GM12878 (cell line): Measurements from ENCODE around the gene SORCS2. TPM values are rescaled to one million over a fixed set of nuclear protein-coding genes. Genes with fewer than 3 reads are reported as not detected.

Experiments
- ATAC-seq: fragments of 200-7000 bp; cut with Tn5 transposase; 3 replicates; pipeline ENCODE4 v1.9.1; 2020; ENCODE audit warnings: mild to moderate bottlenecking, moderate library complexity
- BruUV-seq: library from RNA; stranded (reverse); fragments of 400-500 nt; replicated peaks from 2 replicates; lab custom pipeline; 2021; lab: Mats Ljungman, UMichigan
- CTCF ChIA-PET: fragments of 300-600 bp; sonication (Branson Sonifier 250); formaldehyde crosslinking; extraction: SDS; loops from one replicate; lab custom pipeline; 2021; ENCODE audit warnings: inconsistent platforms; lab: Yijun Ruan, JAX
- POLR2A ChIA-PET: fragments of 350-600 bp; formaldehyde crosslinking; extraction: SDS; loops from one replicate; lab custom pipeline; 2021; ENCODE audit warnings: inconsistent platforms; lab: Charles Lee
- RAD21 ChIA-PET: fragments of 300-600 bp; sonication (Branson Sonifier 250); formaldehyde crosslinking; loops from one replicate; lab custom pipeline; 2023; ENCODE audit warnings: antibody characterized with exemption; ENCODE audit not compliant: unreplicated experiment; lab: Charles Lee
- SMC1A ChIA-PET: fragments of 300-600 bp; sonication (Branson Sonifier 250); formaldehyde crosslinking; loops from one replicate; lab custom pipeline; 2023; ENCODE audit not compliant: unreplicated experiment, uncharacterized antibody; lab: Charles Lee
- DNase-seq: peaks from one replicate; pipeline ENCODE4 v3.0.0-alpha.2; 2011; ENCODE audit warnings: low read depth, low spot score
- FAIRE-seq: peaks from 3 replicates; lab custom pipeline; 2011; peaks lifted over from hg19 to GRCh38; lab: Jason Lieb, UNC
- H2AFZ ChIP-seq: 2 replicates; pipeline ENCODE4 v1.6.0; 2011; ENCODE audit warnings: low read depth, low read length, control low read depth; ENCODE audit not compliant: control insufficient read depth
- H3K27ac ChIP-seq: 2 replicates; pipeline ENCODE4 v1.5.1; 2011; ENCODE audit warnings: control low read depth; ENCODE audit not compliant: control insufficient read depth, insufficient read depth
- H3K27me3 ChIP-seq, 2 experiments: replicated peaks in 1 of 2; 2 replicates each; pipeline versions ENCODE4 v1.6.0 to v1.6.1; 2011; ENCODE audit warnings: low read length in 1 of 2; ENCODE audit not compliant: control insufficient read depth in 2 of 2, insufficient read depth in 2 of 2
- H3K36me3 ChIP-seq, 2 experiments: 2 replicates each; pipeline ENCODE4 v1.5.1; 2011; ENCODE audit warnings: low read length in 1 of 2; ENCODE audit not compliant: control insufficient read depth in 2 of 2, insufficient read depth in 2 of 2
- H3K4me1 ChIP-seq: 2 replicates; pipeline ENCODE4 v1.6.1; 2011; ENCODE audit warnings: mild to moderate bottlenecking, low read length, moderate library complexity, mixed read lengths; ENCODE audit not compliant: control insufficient read depth, insufficient read depth
- H3K4me2 ChIP-seq: 2 replicates; pipeline ENCODE4 v1.6.0; 2011; ENCODE audit warnings: control low read depth; ENCODE audit not compliant: control insufficient read depth, insufficient read depth
- H3K4me3 ChIP-seq: fragments of 200-600 bp; sonication (generic); 2 replicates; pipeline ENCODE4 v1.5.1; 2016
- H3K79me2 ChIP-seq: 2 replicates; pipeline ENCODE4 v1.6.0; 2011; ENCODE audit warnings: low read length; ENCODE audit not compliant: control insufficient read depth, insufficient read depth
- H3K9ac ChIP-seq: 2 replicates; pipeline ENCODE4 v1.8.0; 2011; ENCODE audit warnings: low read length, control low read depth, mixed read lengths; ENCODE audit not compliant: control insufficient read depth, insufficient read depth
- H3K9me3 ChIP-seq: replicated peaks from 3 replicates; pipeline ENCODE4 v1.5.1; 2011; ENCODE audit warnings: mild to moderate bottlenecking, low read length; ENCODE audit not compliant: control insufficient read depth, insufficient read depth
- H4K20me1 ChIP-seq: 2 replicates; pipeline ENCODE4 v1.6.0; 2011; ENCODE audit not compliant: control insufficient read depth, insufficient read depth
- BCL3 ChIP-seq: IDR thresholded peaks from 2 replicates; pipeline ENCODE4 v1.6.1; 2011; ENCODE audit warnings: borderline replicate concordance, low read depth, mild to moderate bottlenecking, moderate library complexity, low read length; ENCODE audit not compliant: insufficient read depth, poor library complexity, severe bottlenecking
- IRF4 ChIP-seq: IDR thresholded peaks from 2 replicates; pipeline ENCODE4 v1.6.1; 2011; ENCODE audit warnings: low read depth, low read length
- NKRF ChIP-seq: fragments of 450-650 bp; conservative IDR thresholded peaks from 2 replicates; pipeline ENCODE4 v1.6.1; 2017; ENCODE audit warnings: mild to moderate bottlenecking, moderate library complexity
- NRF1 ChIP-seq: conservative IDR thresholded peaks from 2 replicates; pipeline ENCODE4 v1.6.1; 2011; ENCODE audit warnings: mild to moderate bottlenecking, low read depth, low read length, improper control_type of control experiment
- RBBP5 ChIP-seq: fragments of 200-600 bp; sonication (generic); conservative IDR thresholded peaks from 2 replicates; pipeline ENCODE4 v1.6.1; 2016
- SKIL ChIP-seq: fragments of 450-650 bp; IDR thresholded peaks from 2 replicates; pipeline ENCODE4 v1.6.1; 2017; ENCODE audit warnings: mild to moderate bottlenecking, low read depth, inconsistent platforms; ENCODE audit not compliant: poor library complexity, severe bottlenecking
- SMAD5 ChIP-seq: IDR thresholded peaks from 2 replicates; pipeline ENCODE4 v1.6.1; 2016; ENCODE audit warnings: antibody characterized with exemption, low read depth
- USF1 ChIP-seq: IDR thresholded peaks from 2 replicates; pipeline ENCODE4 v1.6.1; 2011; ENCODE audit warnings: borderline replicate concordance, low read depth, mild to moderate bottlenecking, moderate library complexity, mixed read lengths, low read length; ENCODE audit not compliant: insufficient read depth; ENCODE audit errors: extremely low read length
- ZSCAN29 ChIP-seq: fragments of 450-650 bp; IDR thresholded peaks from 2 replicates; pipeline ENCODE4 v1.6.1; 2017; ENCODE audit warnings: mild to moderate bottlenecking, moderate library complexity
- WGBS: methylation state at CpG from one replicate; pipeline ENCODE4 v1.1.6; 2016; ENCODE audit warnings: low lambda C conversion rate; ENCODE audit not compliant: insufficient replicate concordance, insufficient coverage; ENCODE audit errors: missing lambda C conversion rate; 5-methylcytosine and 5-hydroxymethylcytosine counted together
- in situ Hi-C: fragments of 300-500 bp; cut with MboI; formaldehyde crosslinking; loops from 9 replicates; pipeline ENCODE4 v1.14.3; 2018; ENCODE audit warnings: mixed read lengths
- intact Hi-C: fragments of 100-400 bp; cut with micrococcal nuclease; formaldehyde crosslinking; loops from one replicate; pipeline ENCODE4 v1.14.2; 2022; ENCODE audit not compliant: unreplicated experiment
- polyA plus RNA-seq, 11 experiments: library from polyadenylated mRNA; depleted of rRNA in 4 of 11; unstranded in 6 of 11; stranded (reverse) in 5 of 11; fragments of >200 nt; fragmentation: Nextera tagmentation in 4 of 11; fragmentation: Illumina TruSeq in 1 of 11; extraction: Ambion mirVana in 4 of 11; extraction: Trizol in 1 of 11; gene quantifications; 1 replicate in 1 of 11; 2 replicates in 10 of 11; pipeline versions ENCODE4 v1.2.1 to v1.2.3, GENCODE V29; 2011 to 2016; ENCODE audit warnings: inconsistent platforms in 2 of 11, missing spikeins in 2 of 11, low read depth in 1 of 11
- total RNA-seq, 4 experiments: library from RNA; depleted of rRNA in 3 of 4; stranded (reverse); fragments of >200 nt in 3 of 4; fragmentation: Illumina TruSeq in 1 of 4; extraction: Trizol in 1 of 4; gene quantifications; 2 replicates each; pipeline versions ENCODE4 v1.2.1 to v1.2.3, GENCODE V29; 2013 to 2021
- TF ChIP-seq, protein P1 (sequence below): IDR thresholded peaks from 2 replicates; pipeline ENCODE4 v1.6.1; 2011; ENCODE audit warnings: low read depth, mild to moderate bottlenecking, low read length, moderate library complexity, borderline replicate concordance; ENCODE audit errors: extremely low read depth

Gene SORCS2
- total and polyA plus RNA-seq, 10 of the 15 experiments (the other 5 are each of a cell fraction or from before 2014, with no cell fraction given) = 0.01 to 0.15 (median 0.05) TPM; not detected in 5

DNA sequence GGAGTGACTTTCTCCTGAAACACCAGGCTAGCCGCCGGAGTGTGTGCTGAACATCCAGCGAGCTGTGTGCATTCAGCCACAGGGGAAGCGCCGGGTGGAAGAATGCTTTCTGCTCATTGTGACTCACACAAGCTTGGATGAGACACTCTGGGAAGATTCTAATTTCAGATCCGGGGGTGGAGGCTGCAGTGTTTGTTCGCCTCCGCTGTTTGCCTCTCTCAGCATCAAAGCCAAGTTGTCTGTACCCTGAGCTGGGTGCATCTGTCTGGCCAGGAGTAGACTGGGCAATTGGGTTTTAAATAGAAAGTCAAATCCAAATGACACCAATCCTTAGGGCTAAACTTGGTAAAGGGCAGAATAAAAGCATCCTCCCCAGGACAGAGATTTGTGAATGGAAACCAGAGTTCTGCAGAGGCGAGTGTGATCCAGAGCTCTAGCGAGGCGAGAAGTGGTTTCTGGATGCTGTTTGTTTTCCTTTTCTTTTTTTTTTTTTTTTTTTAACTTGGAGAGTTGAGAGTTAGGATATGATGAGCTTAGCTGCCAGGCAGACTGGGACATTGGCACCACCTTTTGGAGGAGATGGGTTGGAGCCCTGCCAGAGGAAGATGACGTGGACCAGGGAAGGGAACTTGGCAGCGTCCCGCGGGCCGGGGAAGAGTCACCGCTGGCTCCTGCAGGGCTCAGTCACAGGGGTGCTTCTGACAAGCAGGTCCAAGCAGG is 438.4 kb downstream of the SORCS2 start:
- ATAC-seq = no peak
- WGBS = 49% methylated on average over 17 of the region's 17 CpGs
- Histone ChIP-seq H4K20me1 (no peaks in the 10 kb centered on the region), H3K4me1 (no peaks in the 10 kb centered on the region), H3K36me3 (no peaks in the 10 kb centered on the region), H3K79me2 (no peaks in the 10 kb centered on the region), H3K4me3 (no peak overlapping the region), H3K27ac (no peak overlapping the region)
- RAD21 ChIA-PET = interaction anchor here (0.7 kb wide), 1 partner anchor 18 kb away, joined by 3 read pairs; no protein-coding TSS in a partner anchor
- in situ Hi-C loops = no loop called here
- POLR2A ChIA-PET = no interaction called here
- TF ChIP-seq SMAD5 (no peak), SKIL (no peak), NRF1 (no peak), ZSCAN29 (no peak), RBBP5 (no peak), IRF4 (no peak), BCL3 (no peak), NKRF (no peak), USF1 (no peak)
- TF ChIP-seq, protein P1, sequence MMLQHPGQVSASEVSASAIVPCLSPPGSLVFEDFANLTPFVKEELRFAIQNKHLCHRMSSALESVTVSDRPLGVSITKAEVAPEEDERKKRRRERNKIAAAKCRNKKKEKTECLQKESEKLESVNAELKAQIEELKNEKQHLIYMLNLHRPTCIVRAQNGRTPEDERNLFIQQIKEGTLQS = no peak
- TF ChIP-seq, all 136 proteins: peak for 0
- no peak overlapping the region for H3K4me2 ChIP-seq
- H2AFZ ChIP-seq = no peak overlapping the region
- intact Hi-C loops = no loop called here
- no peaks in the 10 kb centered on the region for H3K27me3 ChIP-seq
- H3K9me3 ChIP-seq = no peaks in the 10 kb centered on the region
- no peak overlapping the region for H3K9ac ChIP-seq
- no TSS peak for BruUV-seq
- FAIRE-seq (no peak), DNase-seq (no peak)
- SMC1A ChIA-PET = no interaction called here
- CTCF ChIA-PET = no interaction called here
